ENCODE measurements around the gene ADPRHL1. TPM values are rescaled to one million over a fixed set of nuclear protein-coding genes. Genes with fewer than 3 reads are reported as not detected.
"Not testable (repeated sequence)": the region's sequence is repeated elsewhere in the genome, so short reads cannot be mapped to it uniquely, and the experiment has no call there.

Gene ADPRHL1
- total RNA-seq, 1 donor from 2014 or later = 1.2 TPM

- DNase-seq (ENCODE audit: low spot score) = peak; percentile 36
Observed at GRCh38 chr13:113374511-113375175, 78.6 kb downstream of the ADPRHL1 start.

DNA sequence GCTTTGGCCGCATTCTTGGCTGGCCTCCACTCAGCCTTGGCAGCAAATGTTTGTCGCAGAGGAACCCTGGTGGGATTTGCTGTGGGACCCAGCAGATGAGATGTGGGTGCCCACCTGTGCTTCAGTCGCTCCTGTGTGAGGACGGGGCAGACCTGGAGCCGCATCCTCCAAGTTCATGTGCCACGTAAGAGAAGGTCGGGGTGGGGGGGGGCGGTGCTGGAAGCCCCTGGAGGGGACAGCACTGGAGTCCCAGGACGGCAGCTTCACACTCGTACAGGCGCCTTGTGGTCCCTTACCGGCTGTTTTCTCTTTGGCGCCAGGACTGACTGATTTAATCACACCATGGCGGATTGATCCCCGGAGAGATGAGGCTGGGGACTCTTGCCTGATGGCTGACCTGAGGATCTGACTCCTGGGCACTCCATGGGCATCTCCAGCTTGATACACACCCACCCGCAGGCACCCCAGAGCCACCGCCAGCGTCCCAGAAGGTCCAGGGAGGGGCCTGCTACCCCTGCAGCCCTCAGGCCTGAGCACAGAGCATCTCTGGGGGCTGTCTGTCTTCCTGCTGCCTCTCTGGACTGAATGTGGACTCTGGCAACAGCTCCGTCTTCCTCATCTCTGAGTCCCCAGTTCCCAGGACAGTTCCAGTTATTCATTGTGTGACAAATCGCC lies 79.3 kb downstream of the ADPRHL1 start:
- ATAC-seq = no peak
- peak; percentile 44 for DNase-seq (ENCODE audit: low spot score)

More at GRCh38 chr13:113374511-113375175, 78.6 kb downstream of the ADPRHL1 start:
- ATAC-seq = no peak

DNA sequence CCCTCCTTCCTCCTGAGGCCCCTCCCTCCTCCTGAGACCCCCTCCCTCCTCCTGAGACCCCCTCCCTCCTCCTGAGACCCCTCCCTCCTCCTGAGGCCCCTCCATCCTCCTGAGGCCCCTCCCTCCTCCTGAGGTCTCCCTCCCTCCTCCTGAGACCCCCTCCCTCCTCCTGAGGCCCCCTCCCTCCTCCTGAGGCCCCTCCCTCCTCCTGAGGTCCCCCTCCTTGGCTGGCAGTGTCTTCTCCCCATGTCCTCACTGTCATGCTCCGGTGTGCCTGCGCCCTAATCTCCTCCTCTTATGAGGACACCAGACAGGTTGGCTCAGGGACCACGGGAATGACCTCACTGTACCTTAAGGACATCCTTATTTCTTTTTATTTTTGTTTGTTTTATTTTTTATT lies 81.6 kb downstream of the ADPRHL1 start:
- not testable (repeated sequence) for ATAC-seq
- peak; percentile 37 for DNase-seq (ENCODE audit: low spot score)

DNA sequence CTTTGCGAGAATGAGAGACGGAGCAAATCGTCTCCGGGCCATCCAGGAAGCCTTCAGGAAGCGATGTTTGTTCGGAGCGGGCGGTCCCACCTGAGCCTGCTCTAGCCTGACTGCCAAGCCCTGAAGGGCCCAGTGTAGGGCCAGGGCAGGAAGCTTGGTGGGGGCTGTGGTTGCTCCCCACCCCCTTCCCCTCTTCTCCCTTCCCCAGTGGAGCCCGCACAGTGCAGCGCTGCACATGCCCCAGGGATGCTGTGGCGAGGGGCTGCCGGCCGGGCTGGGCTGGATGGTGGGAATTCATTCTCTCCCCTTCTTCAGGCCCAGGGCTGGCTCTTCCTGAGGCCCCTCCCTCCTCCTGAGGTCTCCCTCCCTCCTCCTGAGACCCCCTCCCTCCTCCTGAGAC lies 82.2 kb downstream of the ADPRHL1 start:
- ATAC-seq = no peak
- DNase-seq (ENCODE audit: low spot score) = peak; percentile 37

- DNase-seq (ENCODE audit: low spot score) = peak; percentile 37
Observed at GRCh38 chr13:113369881-113370280, 83.4 kb downstream of the ADPRHL1 start.

DNA sequence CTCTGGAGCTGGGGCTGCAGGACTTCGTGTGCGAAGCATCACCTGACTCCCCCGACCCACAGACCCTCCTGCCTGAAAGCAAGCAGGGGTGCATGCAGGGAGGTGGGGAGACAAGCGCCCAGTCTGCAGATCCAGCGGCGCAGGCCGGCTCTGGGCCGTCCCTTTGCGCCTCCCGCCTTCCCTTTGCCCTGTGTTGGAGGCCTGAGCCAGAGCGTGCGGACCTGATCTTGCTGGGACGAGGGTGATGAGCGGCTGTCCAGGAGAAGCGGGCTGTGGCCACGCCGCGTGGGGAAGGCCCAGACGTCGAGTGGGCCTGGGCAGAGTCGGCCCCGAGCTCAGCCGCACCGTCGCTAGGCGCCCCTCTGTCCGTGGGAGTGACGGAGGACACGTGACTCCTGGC lies 84.1 kb downstream of the ADPRHL1 start:
- peak; percentile 40 for DNase-seq (ENCODE audit: low spot score)
- ATAC-seq = no peak

More at GRCh38 chr13:113369881-113370280, 83.4 kb downstream of the ADPRHL1 start:
- ATAC-seq = no peak

DNA sequence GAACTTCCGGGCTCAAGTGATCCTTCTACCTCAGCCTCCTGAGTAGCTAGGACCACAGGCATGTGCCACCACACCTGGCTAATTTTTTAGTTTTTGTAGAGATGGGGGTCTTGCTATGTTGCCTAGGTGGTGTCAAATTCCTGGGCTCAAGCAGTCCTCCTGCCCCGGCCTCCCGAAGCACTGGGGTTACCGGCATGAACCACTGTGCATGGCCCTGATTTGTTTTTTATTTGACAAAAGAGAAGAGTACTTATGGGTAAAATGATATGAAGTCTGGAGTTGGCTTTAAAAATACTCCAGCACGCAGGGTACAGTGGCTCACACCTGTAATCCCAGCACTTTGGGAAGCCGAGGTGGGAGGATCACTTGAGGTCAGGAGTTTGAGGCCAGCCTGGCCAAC lies 84.9 kb downstream of the ADPRHL1 start:
- DNase-seq (ENCODE audit: low spot score) = peak; percentile 18
- not testable (repeated sequence) for ATAC-seq

- DNase-seq (ENCODE audit: low spot score) (peak; percentile 36), ATAC-seq (no peak)
Observed at GRCh38 chr13:113367771-113368170, 85.5 kb downstream of the ADPRHL1 start.

DNA sequence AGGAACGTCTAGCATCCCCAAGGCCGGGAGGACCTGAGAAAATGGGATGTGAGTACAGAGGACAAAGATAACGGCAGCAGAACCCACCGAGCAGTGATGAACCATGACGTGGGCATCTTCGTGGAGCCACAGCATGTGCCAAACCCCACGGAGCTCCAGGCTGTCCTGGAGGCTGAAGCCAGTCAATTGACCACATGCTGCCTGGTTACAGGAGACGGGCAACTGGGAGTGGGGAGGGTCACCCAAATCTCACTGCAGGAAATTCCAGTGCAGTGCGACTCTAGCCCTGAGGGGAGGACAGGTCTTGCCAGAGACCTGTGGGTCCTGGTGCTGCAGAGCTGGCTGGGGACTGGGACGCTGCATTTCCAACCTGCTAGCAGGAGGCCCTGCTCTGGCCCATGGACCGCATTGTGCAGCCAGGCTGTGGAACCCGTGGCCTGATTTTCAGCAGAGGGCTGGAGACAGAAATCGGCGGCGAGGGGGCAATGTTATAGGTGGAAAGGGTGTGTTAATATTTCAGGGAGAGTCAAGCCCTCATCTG lies 86.2 kb downstream of the ADPRHL1 start:
- ATAC-seq = no peak
- DNase-seq (ENCODE audit: low spot score) = peak; percentile 35

- ATAC-seq = no peak
- peak; percentile 43 for DNase-seq (ENCODE audit: low spot score)
Observed at GRCh38 chr13:113365971-113366588, 87.2 kb downstream of the ADPRHL1 start.

DNA sequence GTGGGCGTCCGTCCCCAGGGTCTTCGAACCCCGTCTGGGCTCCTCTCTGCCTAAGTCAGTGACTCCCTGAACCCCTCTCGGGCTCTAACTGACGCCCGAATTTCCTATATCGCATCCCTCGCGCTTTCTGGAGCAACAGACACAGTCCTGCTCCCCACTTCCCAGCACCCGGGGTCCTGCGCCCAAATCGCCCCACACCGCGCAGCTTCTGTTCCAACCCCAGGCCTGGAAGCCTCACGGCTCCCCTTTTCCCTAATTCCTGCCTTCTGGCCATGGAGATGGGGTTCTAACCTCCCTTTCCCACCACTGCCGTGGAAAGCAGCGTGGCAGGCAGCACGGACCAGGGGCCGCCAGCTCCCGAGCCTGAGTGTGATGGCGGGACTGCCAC lies 87.7 kb downstream of the ADPRHL1 start:
- no peak for ATAC-seq
- DNase-seq (ENCODE audit: low spot score) = no peak

- peak; percentile 49 for DNase-seq (ENCODE audit: low spot score)
- no peak for ATAC-seq
Observed at GRCh38 chr13:113364901-113365582, 88.2 kb downstream of the ADPRHL1 start.

DNA sequence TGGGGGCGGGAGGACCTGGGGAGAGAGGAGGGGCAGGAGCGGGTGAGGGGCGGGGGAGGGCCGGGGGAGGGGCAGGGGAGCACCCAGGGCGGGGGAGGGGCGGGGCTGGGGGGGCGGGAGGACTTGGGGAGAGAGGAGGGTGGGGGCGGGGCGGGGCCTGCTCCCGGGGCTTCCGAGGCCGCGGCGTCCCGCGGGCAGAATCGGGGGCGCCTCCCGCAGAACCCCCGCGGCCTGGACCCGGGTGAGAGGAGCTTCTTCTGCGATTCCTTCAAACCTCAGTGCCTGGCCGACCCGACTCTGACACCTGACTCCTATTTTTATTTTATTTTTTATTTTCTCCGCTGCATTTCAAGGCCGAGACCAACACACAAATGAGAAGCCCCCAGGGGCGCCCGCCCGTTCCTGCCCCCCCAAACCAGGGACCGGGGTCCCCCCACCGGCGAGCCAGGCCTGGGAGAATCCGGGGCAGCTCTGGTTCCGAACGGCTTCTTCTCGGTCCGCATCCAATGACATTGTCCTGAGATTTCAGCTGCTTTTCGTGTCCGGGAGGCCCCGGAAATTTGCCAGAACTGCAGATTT lies 88.9 kb downstream of the ADPRHL1 start:
- no peak for ATAC-seq
- peak; percentile 55 for DNase-seq (ENCODE audit: low spot score)

- no peak for ATAC-seq
- peak; percentile 14 for DNase-seq (ENCODE audit: low spot score)
Observed at GRCh38 chr13:113361406-113361805, 91.9 kb downstream of the ADPRHL1 start.

DNA sequence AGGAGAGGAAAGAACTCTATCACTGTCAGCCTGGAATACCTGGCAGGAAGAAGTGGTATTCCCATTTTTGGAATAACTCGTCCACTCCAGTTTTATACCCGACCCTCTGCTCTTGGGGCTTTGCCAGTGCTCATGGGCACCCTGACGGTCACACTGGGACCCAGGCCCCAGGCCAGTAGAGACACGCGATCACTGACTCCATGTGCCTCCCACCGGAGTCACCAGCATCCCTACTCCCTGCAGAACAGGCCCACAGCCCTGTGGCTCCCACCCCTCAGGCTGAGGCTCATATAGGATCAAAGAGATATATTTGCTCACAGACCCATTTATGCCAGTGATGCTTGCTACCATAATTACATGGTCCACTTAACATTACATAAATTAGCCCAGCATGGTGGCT lies 92.8 kb downstream of the ADPRHL1 start:
- peak; percentile 40 for DNase-seq (ENCODE audit: low spot score)
- no peak for ATAC-seq

DNA sequence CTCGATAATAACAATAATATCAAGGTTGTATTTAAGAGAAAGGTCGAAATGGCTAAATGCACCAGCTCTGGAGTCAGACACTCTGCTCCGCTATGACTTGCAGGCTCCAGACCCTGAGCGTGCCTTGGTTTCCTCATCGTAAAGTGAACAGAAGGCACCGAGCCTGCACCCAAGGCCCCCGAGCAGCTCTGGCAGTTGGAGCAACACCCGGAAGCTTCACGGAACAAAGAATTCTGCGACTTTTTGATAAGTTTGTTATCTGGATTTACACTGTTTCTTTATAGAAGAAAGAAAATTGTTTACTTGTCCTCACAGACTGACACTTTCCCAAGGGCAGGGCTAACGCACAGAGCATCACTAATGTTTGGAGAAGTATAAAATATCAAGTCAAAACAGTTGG lies 93.7 kb downstream of the ADPRHL1 start:
- DNase-seq (ENCODE audit: low spot score) (no peak), ATAC-seq (no peak)

GRCh38 chr13:113358653-113359190 lies 94.6 kb downstream of the ADPRHL1 start:
- ATAC-seq (no peak), DNase-seq (ENCODE audit: low spot score) (no peak)

DNA sequence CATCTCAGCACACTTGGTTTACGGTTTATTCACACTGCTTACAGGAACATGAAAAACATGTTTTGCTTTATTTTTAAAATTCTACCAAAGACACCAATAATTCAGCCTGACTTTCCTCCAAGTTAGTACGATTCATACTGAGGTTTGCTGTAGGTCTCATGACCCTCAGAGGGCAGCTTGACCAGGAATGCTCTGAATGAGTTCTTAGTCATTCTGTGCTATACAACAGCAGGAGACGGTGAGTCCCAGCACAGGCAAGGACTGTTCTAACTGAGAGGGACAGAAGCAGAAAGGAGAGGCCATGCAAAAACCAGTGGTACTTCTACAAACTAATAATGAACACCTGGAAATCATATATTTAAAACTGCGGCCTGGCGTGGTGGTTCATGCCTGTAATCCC lies 95.8 kb downstream of the ADPRHL1 start:
- ATAC-seq (no peak), DNase-seq (ENCODE audit: low spot score) (no peak)

DNA sequence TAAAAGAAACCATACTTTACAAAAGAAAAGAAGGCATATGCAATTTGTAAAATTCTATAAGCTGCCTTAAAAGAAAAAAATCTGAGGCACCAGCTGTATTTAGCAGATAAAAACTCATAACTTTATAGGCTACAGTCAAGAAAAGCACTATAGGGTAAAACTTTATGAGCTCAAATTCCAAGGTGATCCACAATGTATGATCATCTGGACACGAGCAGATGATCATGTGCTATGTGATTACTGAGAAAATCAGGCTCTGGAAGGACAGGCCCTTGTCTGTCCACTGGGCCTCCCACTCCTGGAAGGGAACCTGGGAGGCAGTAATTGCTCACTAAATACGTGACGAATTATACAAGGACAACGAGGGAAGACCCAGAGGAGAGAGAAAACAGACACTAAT lies 96.7 kb downstream of the ADPRHL1 start:
- ATAC-seq (no peak), DNase-seq (ENCODE audit: low spot score) (no peak)

GRCh38 chr13:113355621-113356020 lies 97.7 kb downstream of the ADPRHL1 start:
- no peak for DNase-seq (ENCODE audit: low spot score)
- ATAC-seq = no peak

Measured in left lobe of liver (tissue), 2 donors.